GM19468 (cell line): ENCODE data around the gene DAPK1.

Source experiments
- ATAC-seq: cut with Tn5 transposase; IDR thresholded peaks from one replicate; pipeline ENCODE4 v1.9.1; 2021; ENCODE audit warnings: mild to moderate bottlenecking, moderate library complexity, moderate number of reproducible peaks; ENCODE audit not compliant: unreplicated experiment; ENCODE audit errors: extremely low read depth

DAPK1 gene

DNA sequence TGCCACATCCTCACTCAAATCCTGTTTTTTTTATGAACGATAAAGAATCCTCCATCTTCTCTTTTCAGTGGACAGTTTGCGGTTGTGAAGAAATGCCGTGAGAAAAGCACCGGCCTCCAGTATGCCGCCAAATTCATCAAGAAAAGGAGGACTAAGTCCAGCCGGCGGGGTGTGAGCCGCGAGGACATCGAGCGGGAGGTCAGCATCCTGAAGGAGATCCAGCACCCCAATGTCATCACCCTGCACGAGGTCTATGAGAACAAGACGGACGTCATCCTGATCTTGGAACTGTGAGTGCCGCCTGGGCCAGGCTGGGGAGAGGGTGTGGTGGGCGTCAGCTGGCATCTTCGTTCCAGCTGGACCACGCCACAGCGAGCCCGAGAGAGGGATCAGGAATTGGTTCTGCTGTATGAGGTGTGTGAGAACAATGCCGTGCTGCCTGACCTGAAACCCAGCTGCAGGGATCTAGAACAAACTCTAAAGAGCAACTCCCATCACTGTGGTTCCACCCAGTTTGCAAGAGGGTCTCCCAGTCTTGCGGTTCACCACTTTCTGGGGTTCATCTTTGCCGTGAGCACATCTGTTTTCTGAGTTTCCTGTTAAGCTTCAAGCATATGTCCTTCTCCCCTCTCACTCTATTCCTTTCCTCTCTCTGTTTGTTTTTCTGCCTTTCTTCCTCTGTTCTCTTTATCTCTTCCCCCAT is 107.4 kb downstream of the DAPK1 start:
- no peak for ATAC-seq

DNA sequence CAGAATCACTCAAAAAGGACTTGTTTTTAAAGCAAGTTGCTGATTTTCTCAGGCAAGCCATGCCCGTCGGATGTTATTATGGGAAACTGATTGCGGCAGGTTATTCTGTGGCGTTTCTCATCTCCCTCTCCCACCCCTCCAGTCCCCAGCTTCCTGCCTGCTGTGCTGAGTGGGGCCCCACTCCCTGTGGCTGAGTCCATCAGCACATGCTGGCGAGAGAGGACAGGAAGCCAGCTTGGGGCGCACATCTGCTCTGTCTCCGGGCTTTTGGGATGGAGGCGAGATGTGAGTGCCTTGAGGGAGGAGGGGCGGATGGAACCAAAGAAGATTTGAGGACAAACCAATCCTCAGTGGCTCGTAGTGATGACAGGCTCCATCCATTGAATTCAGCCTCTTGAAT is 108.0 kb downstream of the DAPK1 start:
- ATAC-seq, result no peak

DNA sequence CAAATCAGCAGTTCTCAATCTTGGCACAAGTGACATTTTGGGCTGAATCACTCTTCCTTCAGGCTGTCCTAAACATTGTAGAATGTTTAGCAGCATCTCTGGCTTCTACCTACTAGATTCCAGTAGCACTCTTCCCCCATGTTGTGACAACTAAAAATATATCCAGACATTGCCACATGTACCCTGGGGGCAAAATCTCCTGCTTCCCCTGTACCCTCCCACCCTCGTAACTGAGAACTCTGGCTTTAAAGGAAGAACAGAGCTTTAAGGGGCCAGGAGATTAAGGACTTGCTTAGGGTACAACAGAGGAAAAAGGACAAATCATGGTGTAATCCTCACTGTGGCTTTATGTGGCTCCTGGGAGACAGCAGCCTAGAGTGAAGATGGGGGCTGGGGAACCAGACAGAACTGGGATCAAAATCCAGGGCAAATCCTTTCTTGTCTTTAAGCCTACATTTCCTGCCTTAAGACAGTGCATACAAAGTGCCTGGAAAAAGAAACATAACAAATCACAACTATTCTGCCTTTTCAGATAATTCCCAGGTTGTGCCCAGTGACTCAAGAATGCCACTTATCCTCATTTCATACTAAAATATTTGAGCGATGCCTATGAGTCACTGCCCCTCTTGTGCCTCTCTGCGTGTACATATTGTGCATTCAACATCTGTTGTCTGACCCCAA is 109.3 kb downstream of the DAPK1 start:
- ATAC-seq, result no peak

DNA sequence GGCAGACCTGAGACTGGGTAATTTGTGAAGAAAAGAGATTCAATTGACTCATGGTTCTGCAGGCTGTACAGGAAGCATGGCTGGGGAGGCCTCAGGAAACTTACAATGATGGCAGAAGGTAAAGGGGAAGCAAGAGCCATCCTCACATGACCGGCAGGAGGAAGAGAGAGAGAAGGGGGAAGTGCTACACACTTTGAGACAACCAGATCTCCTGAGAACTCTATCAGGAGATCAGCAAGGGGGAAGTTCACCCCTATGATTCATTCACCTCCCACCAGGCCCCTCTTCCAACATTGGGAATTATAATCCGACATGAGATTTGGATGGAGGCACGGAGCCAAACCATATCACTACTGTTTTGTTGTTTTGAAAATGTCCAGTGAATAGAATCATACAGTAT is 110.2 kb downstream of the DAPK1 start:
- ATAC-seq, result no peak

DNA sequence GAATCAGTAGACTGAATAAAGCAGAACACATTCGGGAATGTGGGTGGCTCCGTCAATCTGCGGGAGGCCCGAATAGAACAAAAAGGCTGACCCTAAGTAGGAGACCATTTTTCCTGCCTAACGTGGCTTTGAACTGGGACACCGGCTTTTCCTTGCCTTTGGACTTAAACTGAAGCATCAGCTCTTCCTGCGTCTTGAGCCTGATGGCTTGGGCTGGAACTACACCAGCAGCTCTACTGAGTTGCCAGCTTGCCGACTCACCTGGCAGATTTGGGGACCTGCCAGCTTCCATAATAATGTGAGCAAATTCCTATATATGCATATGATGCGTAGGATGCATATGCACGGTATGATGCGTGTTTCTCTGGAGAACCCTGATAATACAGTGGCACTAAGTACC is 111.3 kb downstream of the DAPK1 start:
- ATAC-seq, result no peak

DNA sequence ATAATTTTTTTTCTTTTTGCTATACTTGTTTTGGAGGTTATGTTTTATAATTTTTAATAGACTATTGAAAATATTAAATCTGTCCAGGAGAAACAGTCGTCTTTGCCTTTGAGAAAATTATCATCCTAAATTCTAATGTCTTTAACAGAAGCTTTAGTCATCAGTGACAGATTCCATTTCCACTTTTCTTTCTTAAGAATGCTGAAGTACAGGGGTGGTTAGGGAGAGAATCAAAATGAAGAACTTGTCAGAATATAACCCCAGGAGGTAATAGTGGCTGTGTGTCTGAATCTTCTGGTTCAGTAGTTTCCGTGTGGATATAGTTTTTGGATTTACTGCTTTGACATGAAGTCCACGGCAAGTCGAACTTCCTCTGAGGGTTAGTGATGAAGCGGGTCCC is 111.8 kb downstream of the DAPK1 start:
- ATAC-seq, result no peak

DNA sequence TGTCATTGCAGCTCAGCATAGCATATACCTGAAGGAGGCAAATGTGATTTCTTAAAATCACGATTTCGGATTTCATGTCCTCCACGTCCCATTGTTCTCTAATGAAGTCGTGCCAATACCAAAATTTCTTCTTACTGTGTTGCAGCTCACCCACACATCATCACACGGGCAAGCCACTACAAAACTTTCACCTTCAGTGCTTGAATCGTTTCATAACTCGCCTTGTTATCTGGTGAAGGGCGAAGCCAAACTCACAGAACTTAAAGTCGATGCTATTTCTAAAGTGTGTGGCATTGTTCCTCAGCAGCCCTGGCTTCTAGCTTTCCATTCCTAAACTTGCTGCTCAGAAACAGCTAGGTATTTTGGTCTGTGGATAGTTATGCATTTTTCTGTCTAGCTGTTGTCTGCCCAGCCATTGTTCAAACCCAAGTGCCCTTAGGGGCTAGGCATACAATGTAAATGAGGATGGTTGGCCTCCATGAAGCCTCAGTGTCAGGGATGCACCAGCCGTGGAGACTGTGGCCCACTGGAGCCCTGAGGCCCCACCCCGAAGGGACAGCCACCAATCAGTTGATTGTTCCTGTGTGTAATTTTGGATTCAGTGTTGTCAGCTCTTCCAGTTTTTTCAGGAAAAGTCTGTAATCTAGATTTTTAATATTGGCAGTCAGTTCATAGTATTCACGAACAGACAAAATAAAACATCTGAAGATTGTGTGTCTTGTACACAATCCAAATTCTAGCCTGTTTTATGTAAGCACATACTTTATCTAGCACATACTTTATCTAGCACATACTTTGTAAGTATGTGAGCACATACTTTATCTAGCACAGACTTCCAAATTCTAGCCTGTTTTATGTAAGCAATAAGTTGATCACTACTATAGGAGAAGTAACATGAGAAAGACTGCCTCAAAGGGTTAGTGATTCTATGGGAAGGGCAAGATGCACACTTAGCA is 112.8 kb downstream of the DAPK1 start:
- no peak for ATAC-seq

DNA sequence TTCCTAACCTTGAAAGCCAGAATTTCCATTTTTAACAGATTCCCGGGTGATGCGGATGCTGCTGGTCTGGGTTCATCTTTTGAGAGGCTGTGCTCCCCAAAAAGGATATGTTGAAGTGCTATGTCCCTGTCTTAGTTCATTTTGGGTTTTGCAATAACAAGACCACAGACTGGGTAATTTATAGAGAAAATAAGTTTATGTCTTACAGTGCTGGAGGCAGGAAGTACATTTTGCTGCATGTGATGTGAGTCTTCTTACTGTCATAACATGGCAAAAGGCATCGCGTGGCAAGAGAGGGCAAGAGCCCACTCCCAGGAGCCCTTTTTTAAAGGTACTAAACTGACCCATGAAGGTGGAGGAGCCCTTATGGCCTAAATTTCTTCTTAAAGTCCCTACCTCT is 114.1 kb downstream of the DAPK1 start:
- ATAC-seq, result no peak

DNA sequence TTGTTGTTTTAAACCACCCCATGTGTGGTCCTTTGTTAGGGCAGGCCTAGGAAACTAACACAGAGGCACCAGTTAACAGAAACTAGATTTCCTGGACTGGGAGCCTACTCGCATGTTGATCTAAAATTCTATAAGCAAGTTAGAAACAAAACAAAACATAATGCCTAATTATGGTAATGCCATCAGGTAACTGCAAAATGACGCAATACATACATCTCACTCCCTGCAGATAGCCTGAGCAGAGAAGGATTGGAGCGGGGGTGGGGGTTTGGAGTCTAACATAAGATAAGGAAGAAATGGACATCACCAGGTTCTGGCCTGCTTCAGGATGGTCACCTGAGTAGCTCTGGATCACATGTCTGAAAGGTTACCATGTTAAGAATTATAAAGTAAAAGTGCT is 114.9 kb downstream of the DAPK1 start:
- ATAC-seq, result no peak

DNA sequence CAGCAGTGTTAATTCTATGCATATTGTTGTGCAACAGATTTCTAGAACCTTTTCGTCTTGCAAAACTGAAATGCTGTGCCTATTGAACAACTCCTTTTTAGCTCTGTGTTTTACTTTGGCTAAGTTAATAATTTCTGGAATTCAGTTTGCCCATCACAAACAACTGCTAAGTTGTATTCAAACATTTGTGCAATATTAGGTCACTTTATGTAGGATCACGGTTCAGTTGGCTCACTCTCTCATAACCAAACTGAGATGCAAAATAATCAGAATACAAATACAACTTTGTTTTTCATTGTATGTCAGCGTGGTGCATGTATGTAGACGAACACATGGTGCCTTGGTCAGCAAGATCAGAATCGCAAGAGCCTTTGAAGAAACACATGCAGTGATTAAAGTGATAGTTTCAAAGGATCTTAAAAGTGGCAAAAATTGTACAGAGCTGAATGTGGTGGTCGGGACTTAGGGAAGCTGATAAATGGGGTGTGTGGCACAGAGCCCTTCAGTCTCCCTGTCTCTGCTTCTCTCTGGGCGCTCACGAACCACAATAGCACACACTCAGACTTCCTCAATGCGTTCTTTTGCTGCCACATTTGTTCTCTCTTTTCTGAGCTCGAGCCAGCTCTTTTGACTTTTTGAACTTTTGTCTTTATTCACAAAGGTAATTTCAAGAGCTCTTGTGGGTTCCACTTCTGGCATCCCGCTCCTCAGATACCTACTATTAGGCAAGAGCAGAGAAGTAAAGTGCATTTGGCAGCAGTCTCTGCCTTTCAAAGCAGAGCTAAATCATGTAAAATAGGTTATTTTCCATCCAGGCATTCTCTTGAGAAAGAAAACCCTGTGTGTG is 115.8 kb downstream of the DAPK1 start:
- ATAC-seq, result no peak

DNA sequence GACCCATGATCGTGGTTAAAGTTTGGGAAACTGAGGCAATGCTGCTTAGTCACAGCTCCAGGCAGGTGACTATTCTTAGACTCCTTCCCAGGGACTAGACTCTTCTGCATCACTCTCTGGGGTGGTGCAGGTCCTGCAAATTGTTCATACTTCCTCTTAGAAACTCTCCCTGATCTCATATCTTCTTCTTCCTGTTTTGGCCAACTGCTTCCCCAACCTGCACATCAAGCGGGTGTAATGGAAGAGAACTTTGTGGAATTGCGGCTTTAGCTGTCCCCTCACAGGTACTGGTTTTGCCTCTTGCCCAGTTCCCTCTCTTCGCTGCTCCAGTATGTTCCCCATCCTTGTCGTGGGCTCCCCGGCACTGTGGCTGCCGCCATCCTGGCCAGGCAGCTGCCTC is 116.7 kb downstream of the DAPK1 start:
- no peak for ATAC-seq

DNA sequence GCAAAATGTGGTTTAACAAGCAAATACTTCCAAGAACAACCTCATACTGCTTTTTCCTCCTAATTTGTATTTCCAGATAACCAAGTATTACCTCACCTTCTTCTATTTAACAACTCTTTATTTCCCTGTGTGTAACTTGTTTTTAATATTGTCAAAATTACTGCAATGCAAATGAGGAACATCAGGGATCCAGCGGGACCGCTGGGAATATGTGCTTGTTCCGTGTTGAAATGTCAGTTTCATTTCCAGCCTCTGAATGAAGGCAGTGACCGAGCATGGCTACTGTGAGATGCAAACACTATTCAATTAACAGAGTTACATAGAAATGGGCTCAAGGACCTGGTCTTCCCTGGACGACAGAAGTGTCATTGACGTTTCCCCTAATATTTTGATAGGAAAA is 117.5 kb downstream of the DAPK1 start:
- no peak for ATAC-seq

DNA sequence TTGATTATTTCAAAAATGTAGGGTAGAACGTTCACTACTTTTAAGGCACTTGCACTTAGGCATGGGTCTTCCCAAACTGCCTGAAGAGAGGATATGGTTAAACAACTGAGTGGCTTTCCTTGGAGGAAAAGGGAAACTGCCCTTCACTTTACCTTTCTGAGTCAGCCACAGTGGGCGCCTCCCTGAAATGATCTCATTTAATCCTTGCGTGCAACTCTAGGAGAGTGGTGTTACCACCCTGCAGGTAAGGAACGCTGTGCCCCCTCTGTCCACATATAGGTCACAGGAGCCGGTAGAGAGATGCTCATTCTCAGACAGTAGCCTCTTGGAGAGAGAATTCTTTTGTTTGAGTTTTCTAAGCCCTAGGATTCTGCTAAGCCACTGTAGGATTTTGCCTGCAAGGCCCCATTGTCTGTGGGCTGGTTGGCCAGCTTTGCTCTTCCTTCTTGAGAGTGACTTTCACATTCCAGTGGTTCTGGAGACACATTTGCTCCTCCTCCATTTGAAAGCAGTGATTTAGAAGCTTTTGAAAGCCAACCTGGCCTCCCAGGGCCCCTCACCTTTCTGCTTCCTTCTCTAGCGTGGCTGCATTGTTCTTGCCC is 118.0 kb downstream of the DAPK1 start:
- no peak for ATAC-seq

DNA sequence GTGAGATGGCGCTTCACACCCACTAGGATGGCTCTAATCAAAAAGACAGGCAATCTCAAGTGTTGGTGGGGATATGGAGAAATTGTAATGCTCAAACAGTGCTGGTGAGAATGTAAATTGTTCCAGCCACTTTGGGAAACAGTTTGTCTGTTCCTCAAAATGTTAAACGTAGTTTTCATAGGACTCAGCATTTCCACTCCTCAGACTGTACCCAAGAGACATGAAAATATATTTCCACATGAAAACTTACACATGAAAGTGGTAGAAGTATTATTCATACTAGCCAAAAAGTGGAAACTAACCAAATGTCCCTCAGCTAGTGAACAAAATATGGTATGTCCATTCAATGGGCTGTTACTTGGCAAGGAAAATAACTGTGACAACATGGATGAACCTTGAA is 120.6 kb downstream of the DAPK1 start:
- no peak for ATAC-seq

DNA sequence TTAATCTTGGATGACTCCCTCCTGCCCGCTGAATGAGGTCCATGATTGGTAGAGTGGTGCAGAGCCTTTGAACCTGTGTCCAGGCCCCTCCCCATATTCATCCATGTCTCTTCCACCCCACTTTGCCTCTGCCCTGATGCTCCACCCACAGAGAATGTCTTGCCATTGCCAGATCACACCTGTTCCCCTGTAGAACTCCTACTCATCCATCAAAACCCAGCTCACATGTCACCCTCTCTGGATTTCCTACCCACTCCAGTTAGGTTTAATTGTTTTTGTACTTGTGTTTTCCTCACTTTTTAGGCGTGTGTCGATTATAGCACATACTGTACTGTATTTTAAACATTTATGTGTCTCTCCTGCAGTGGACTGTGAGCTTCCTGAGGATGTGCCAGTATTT is 121.3 kb downstream of the DAPK1 start:
- ATAC-seq, result no peak

DNA sequence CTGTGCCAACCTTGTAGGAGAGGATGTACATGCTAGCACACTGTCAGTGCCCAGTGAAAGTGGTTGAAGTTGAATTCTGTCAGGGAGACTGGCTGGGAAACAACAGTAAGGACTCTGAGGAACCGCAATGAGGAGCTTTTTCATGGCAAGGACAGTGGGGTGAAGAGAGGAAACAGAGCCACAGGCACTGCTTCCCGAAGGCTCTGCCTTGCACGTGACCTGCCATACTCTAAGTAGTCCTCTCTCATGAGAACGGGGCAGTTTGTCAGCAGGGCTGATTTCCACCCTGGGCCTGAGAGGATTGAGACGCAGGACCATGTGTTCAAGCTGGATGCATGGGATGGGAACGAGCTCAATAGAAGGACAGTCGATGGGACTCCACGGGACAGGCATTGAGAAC is 121.7 kb downstream of the DAPK1 start:
- no peak for ATAC-seq

DNA sequence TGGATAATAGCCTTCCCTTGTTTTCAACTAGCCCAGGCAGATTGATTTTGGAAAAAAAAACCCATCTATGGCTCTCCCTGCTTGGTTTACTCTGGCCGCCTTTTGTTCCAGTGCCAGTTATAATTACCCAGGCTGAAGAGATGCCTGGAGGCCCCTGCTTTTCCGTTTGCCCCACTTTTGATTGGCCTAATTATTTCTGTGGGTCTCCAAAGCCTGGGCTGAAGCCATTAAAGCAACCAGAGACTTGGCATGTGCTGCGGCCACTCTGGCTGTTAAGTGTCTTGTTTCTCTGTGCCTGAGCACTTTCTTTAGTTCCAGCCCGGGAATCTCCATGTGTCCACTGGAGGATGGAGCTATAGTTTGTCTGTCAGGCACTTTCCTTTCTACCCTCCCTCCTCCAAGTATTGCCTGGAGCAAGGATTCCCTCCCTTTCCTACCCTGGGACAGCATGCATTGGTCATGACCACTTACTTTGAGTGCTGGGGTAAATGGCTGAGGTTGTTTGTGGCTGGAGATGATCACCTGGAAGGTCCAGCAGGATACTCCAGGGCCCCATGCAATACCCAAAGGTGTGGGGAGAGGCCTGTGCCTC is 123.2 kb downstream of the DAPK1 start:
- ATAC-seq, result no peak

DNA sequence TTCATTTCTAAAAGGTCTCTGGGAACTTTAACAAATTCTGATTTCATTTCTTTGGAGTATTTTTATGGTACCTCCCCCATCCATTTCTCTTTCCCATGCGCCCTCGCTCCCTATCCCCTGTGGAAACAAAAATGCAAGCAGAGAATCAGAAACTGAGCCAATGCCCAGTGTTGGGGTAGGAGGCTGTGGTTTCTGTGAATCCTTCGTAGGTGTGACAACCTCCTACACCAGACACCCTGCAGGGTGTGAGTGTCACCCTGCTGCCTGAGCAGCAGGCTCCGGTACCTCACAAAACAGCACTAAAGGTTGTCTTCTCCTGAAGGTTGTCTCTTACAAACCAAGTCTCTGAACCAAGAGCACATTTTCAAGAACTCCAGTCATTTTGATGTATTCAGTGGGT is 124.4 kb downstream of the DAPK1 start:
- no peak for ATAC-seq

DNA sequence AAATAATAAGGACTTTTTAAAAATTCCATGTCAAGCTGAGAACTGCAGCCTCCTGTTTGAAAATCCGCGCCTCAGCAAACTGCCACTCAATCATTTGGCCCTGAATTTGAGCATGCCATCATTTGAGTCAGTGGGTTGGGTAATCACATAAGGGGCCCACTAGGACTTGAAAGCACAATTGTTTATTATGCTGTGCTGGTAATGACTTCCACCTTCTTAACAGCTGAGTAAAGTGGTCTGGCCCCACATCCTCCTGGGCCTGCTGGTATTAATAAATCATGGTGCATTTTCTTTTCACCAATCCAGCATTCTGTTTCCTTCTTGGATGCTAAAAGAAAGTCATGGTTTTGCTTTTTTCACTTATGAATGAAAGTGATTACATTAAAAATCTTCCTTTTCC is 125.3 kb downstream of the DAPK1 start:
- no peak for ATAC-seq
